ENCODE data around the gene BOLA2B.

DNA sequence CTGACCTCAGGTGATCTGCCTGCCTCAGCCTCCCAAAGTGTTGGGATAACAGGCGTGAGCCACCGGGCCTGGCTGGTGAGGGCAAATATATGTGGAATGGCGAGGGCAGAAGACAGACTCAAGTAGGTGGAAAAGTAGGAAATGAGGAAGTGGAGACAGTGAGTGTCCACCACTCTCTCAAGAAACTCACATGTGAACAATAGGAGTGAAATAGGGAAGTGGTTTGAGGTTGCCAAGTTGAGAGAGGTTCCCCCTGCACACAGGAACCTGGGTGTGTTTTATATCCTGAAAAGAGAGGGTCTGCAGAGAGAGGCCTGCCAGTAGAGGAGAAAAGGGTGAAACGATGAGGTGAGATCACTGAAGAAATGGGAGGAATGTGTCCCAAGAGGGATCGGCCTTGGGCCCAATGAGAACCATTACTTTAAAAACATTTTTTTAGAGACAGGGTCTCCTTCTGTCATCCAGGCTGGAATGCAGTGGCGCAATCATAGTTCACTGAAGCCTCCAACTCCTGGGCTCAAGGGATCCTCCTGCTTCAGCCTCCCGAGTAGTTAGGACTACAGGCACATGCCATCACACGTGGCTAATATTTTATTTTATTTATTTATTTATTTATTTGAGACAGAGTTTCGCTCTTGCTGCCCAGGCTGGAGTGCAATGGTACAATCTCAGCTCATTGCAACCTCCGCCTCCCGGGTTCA is 27.1 kb downstream of the BOLA2B start:
- TF ChIP-seq, protein P1, sequence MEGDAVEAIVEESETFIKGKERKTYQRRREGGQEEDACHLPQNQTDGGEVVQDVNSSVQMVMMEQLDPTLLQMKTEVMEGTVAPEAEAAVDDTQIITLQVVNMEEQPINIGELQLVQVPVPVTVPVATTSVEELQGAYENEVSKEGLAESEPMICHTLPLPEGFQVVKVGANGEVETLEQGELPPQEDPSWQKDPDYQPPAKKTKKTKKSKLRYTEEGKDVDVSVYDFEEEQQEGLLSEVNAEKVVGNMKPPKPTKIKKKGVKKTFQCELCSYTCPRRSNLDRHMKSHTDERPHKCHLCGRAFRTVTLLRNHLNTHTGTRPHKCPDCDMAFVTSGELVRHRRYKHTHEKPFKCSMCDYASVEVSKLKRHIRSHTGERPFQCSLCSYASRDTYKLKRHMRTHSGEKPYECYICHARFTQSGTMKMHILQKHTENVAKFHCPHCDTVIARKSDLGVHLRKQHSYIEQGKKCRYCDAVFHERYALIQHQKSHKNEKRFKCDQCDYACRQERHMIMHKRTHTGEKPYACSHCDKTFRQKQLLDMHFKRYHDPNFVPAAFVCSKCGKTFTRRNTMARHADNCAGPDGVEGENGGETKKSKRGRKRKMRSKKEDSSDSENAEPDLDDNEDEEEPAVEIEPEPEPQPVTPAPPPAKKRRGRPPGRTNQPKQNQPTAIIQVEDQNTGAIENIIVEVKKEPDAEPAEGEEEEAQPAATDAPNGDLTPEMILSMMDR (IDR thresholded peaks at IDR 0.05): no peak
- TF ChIP-seq POLR2A (IDR thresholded peaks at IDR 0.05): no peak

Measured in uterus (tissue), 2 donors.